HepG2 (cell line): Measurements from ENCODE around the gene RNU6-8. TPM values are rescaled to one million over a fixed set of nuclear protein-coding genes. Genes with fewer than 3 reads are reported as not detected.

Experiments
- ATAC-seq: fragments of 200-7000 bp; cut with Tn5 transposase; 3 replicates; pipeline ENCODE4 v1.9.1; 2020; ENCODE audit warnings: mild to moderate bottlenecking, moderate library complexity
- BruUV-seq: library from RNA; stranded (reverse); fragments of 400-500 nt; replicated peaks from 2 replicates; lab custom pipeline; 2021; lab: Mats Ljungman, UMichigan
- CTCF ChIA-PET: fragments of 300-600 bp; formaldehyde crosslinking; extraction: SDS; loops from one replicate; lab custom pipeline; 2021; ENCODE audit warnings: low total read pairs, inconsistent platforms, low intra/inter-chr PET ratio; lab: Yijun Ruan, JAX
- POLR2A ChIA-PET: fragments of 350-600 bp; sonication (Branson Sonifier 250); formaldehyde crosslinking; loops from one replicate; lab custom pipeline; 2020; ENCODE audit warnings: antibody characterized with exemption, inconsistent platforms; lab: Yijun Ruan, JAX
- DNase-seq: peaks from one replicate; pipeline ENCODE4 v3.0.0-alpha.2; 2015; ENCODE audit warnings: low spot score
- FAIRE-seq: peaks from 3 replicates; lab custom pipeline; 2011; peaks lifted over from hg19 to GRCh38; lab: Jason Lieb, UNC
- H2AFZ ChIP-seq: one replicate; pipeline ENCODE4 v1.6.1; 2011; ENCODE audit warnings: low read length, inconsistent platforms
- H3K27ac ChIP-seq: fragments of 300-600 bp; 3 replicates; pipeline ENCODE4 v1.8.0; 2011; ENCODE audit warnings: mixed run types, mild to moderate bottlenecking, mixed read lengths, low read length, inconsistent platforms; ENCODE audit not compliant: insufficient read depth; ENCODE audit errors: extremely low read length
- H3K27me3 ChIP-seq, 2 experiments: fragments of 200-600 bp in 1 of 2; 2 replicates in 1 of 2; 3 replicates in 1 of 2; pipeline versions ENCODE4 v1.6.0 to v1.8.0; 2011; ENCODE audit warnings: low read length in 2 of 2, mild to moderate bottlenecking in 2 of 2, moderate library complexity in 2 of 2, inconsistent platforms in 1 of 2; ENCODE audit not compliant: insufficient read depth in 2 of 2, control insufficient read depth in 1 of 2
- H3K36me3 ChIP-seq, 2 experiments: fragments of 200-600 bp in 1 of 2; replicated peaks in 1 of 2; 2 replicates in 1 of 2; 3 replicates in 1 of 2; pipeline versions ENCODE4 v1.5.1 to v1.8.0; 2011; ENCODE audit warnings: low read length in 2 of 2, inconsistent platforms in 1 of 2; ENCODE audit not compliant: insufficient read depth in 2 of 2, control insufficient read depth in 1 of 2
- H3K4me1 ChIP-seq: 2 replicates; pipeline ENCODE4 v1.5.1; 2012; ENCODE audit warnings: low read length, inconsistent platforms; ENCODE audit not compliant: insufficient read depth
- H3K4me2 ChIP-seq: 2 replicates; pipeline ENCODE4 v1.6.0; 2011; ENCODE audit warnings: low read depth, low read length, inconsistent platforms
- H3K4me3 ChIP-seq, 3 experiments: fragments of 200-600 bp in 1 of 3; sonication (generic), shearing (Covaris generic) in 1 of 3; replicated peaks in 1 of 3; 2 replicates each; pipeline ENCODE4 v1.5.1; 2011 to 2016; ENCODE audit warnings: low read length in 3 of 3, inconsistent platforms in 2 of 3, low read depth in 2 of 3, mild to moderate bottlenecking in 2 of 3, control low read depth in 1 of 3, mixed read lengths in 1 of 3; ENCODE audit not compliant: insufficient read depth in 1 of 3
- H3K79me2 ChIP-seq: one replicate; pipeline ENCODE4 v1.6.1; 2011; ENCODE audit warnings: low read length, inconsistent platforms; ENCODE audit not compliant: insufficient read depth
- H3K9ac ChIP-seq: 2 replicates; pipeline ENCODE4 v1.6.0; 2011; ENCODE audit warnings: mild to moderate bottlenecking, low read depth, low read length, inconsistent platforms; ENCODE audit not compliant: insufficient read depth
- H3K9me3 ChIP-seq: 2 replicates; pipeline ENCODE4 v1.5.1; 2012; ENCODE audit warnings: mild to moderate bottlenecking, low read length
- H4K20me1 ChIP-seq: 2 replicates; pipeline ENCODE4 v1.6.0; 2011; ENCODE audit warnings: inconsistent platforms, mild to moderate bottlenecking, low read length, moderate library complexity; ENCODE audit not compliant: insufficient read depth
- MTF1 ChIP-seq: sonication (generic); formaldehyde crosslinking; IDR thresholded peaks from 2 replicates; pipeline ENCODE4 v1.5.0; 2020; ENCODE audit warnings: missing genetic modification reagents
- RAD51 ChIP-seq: fragments of 450-650 bp; IDR thresholded peaks from 2 replicates; pipeline ENCODE4 v1.6.1; 2016; ENCODE audit warnings: borderline replicate concordance
- RBM22 ChIP-seq: fragments of 200-400 bp; formaldehyde crosslinking; optimal IDR thresholded peaks from 2 replicates; pipeline ENCODE3; 2017; ENCODE audit warnings: mild to moderate bottlenecking, low read length, moderate library complexity
- RELA ChIP-seq: sonication (generic); formaldehyde crosslinking; IDR thresholded peaks from 2 replicates; pipeline ENCODE4 v1.4.0; 2020; ENCODE audit warnings: missing genetic modification reagents
- REPIN1 ChIP-seq: sonication (generic); formaldehyde crosslinking; IDR thresholded peaks from 2 replicates; pipeline ENCODE4 v1.8.0; 2022; ENCODE audit warnings: missing genetic modification reagents, low read depth, mild to moderate bottlenecking, borderline replicate concordance
- SP4 ChIP-seq: sonication (generic); formaldehyde crosslinking; IDR thresholded peaks from 2 replicates; pipeline ENCODE4 v1.8.1; 2023; ENCODE audit warnings: mild to moderate bottlenecking, missing genetic modification reagents
- SRSF4 ChIP-seq: fragments of 200-400 bp; formaldehyde crosslinking; IDR thresholded peaks from one replicate; pipeline ENCODE4 v1.6.1; 2018; ENCODE audit warnings: mild to moderate bottlenecking, low read depth, low read length, moderate library complexity; ENCODE audit not compliant: poor library complexity, severe bottlenecking
- TOPORS ChIP-seq: sonication (generic); formaldehyde crosslinking; IDR thresholded peaks from 2 replicates; pipeline ENCODE4 v1.8.0; 2023; ENCODE audit warnings: mild to moderate bottlenecking, missing genetic modification reagents
- ZFP62 ChIP-seq: sonication (generic); formaldehyde crosslinking; IDR thresholded peaks from 2 replicates; pipeline ENCODE4 v1.4.0; 2020; ENCODE audit warnings: missing genetic modification reagents
- ZKSCAN8 ChIP-seq: IDR thresholded peaks from 2 replicates; pipeline ENCODE4 v1.6.1; 2016; ENCODE audit warnings: borderline replicate concordance, missing genetic modification reagents, missing compliant biosample characterization
- ZNF234 ChIP-seq: sonication (generic); formaldehyde crosslinking; conservative IDR thresholded peaks from 2 replicates; pipeline ENCODE4 v1.5.1; 2020; ENCODE audit warnings: mild to moderate bottlenecking, missing genetic modification reagents
- ZNF556 ChIP-seq: sonication (generic); formaldehyde crosslinking; IDR thresholded peaks from 2 replicates; pipeline ENCODE4 v1.4.0; 2020; ENCODE audit warnings: mild to moderate bottlenecking, missing genetic modification reagents, borderline replicate concordance
- ZNF746 ChIP-seq: sonication (generic); formaldehyde crosslinking; IDR thresholded peaks from 2 replicates; pipeline ENCODE4 v1.8.0; 2022; ENCODE audit warnings: mild to moderate bottlenecking, missing genetic modification reagents
- WGBS: methylation state at CpG from one replicate; pipeline ENCODE4 v1.1.6; 2017; ENCODE audit warnings: low lambda C conversion rate; 5-methylcytosine and 5-hydroxymethylcytosine counted together
- in situ Hi-C: cut with HindIII; loops from 2 replicates; pipeline ENCODE4 v1.10.0; 2017; ENCODE audit warnings: low pct_unique_long_range_greater_than_20kb; ENCODE audit not compliant: extremely low pct_ligation_motif_present
- intact Hi-C: fragments of 100-400 bp; cut with micrococcal nuclease; formaldehyde crosslinking; loops from one replicate; pipeline ENCODE4 v1.10.0; 2022; ENCODE audit not compliant: unreplicated experiment
- polyA plus RNA-seq, 8 experiments: library from polyadenylated mRNA; depleted of rRNA in 3 of 8; stranded (reverse) in 7 of 8; unstranded in 1 of 8; fragments of >200 nt; fragmentation: Illumina TruSeq in 4 of 8; extraction: Trizol in 4 of 8; gene quantifications; 2 replicates each; pipeline versions ENCODE4 v1.2.1 to v1.2.3, GENCODE V29; 2011 to 2016; ENCODE audit warnings: low read depth in 4 of 8, missing spikeins in 1 of 8, mixed read lengths in 1 of 8; ENCODE audit not compliant: insufficient read depth in 1 of 8
- total RNA-seq, 5 experiments: library from RNA; depleted of rRNA; stranded (reverse); fragments of >200 nt; fragmentation: Illumina TruSeq; extraction: Trizol; gene quantifications; 2 replicates each; pipeline ENCODE4 v1.2.3, GENCODE V29; 2016; ENCODE audit warnings: low read depth in 1 of 5
- TF ChIP-seq, protein P1 (sequence below): sonication (generic); formaldehyde crosslinking; IDR thresholded peaks from 2 replicates; pipeline ENCODE4 v1.4.0; 2020; ENCODE audit warnings: mild to moderate bottlenecking, missing genetic modification reagents
- TF ChIP-seq, protein P2 (sequence below): IDR thresholded peaks from 2 replicates; pipeline ENCODE4 v1.6.1; 2016; ENCODE audit warnings: low read depth, control low read depth

Gene RNU6-8
- total and polyA plus RNA-seq, 2 of the 13 experiments (the other 11 are each of a cell fraction or from before 2014, with no cell fraction given), result under 0.01 TPM; not detected in 1

- BruUV-seq, result no TSS peak
- Histone ChIP-seq H3K9me3 (no peaks in the 10 kb centered on the region), H3K79me2 (no peaks in the 10 kb centered on the region), H3K4me3 (no peak overlapping the region), H4K20me1 (no peaks in the 10 kb centered on the region), H3K4me2 (no peak overlapping the region), H2AFZ (no peak overlapping the region), H3K27ac (no peak overlapping the region), H3K27me3 (no peaks in the 10 kb centered on the region), H3K9ac (no peak overlapping the region), H3K36me3 (no peaks in the 10 kb centered on the region), H3K4me1 (no peaks in the 10 kb centered on the region)
- no peak for ATAC-seq
- intact Hi-C loops (no loop called here), in situ Hi-C loops (no loop called here)
- FAIRE-seq, result no peak
- no peak for DNase-seq
- 4% methylated on average over 1 of the region's 1 CpG for whole genome bisulfite sequencing
- CTCF ChIA-PET, result no interaction called here
- TF ChIP-seq MTF1 (no peak), ZKSCAN8 (no peak), TOPORS (CRISPR knock-in tag) (no peak), RBM22 (no peak), REPIN1 (no peak), ZNF556 (CRISPR knock-in tag) (no peak), SRSF4 (no peak), ZNF234 (CRISPR knock-in tag) (no peak), ZFP62 (CRISPR knock-in tag) (no peak), SP4 (no peak), RAD51 (no peak), ZNF746 (CRISPR knock-in tag) (no peak), RELA (CRISPR knock-in tag) (no peak)
- TF ChIP-seq, protein P1, sequence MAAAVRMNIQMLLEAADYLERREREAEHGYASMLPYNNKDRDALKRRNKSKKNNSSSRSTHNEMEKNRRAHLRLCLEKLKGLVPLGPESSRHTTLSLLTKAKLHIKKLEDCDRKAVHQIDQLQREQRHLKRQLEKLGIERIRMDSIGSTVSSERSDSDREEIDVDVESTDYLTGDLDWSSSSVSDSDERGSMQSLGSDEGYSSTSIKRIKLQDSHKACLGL, result no peak
- TF ChIP-seq, protein P2, sequence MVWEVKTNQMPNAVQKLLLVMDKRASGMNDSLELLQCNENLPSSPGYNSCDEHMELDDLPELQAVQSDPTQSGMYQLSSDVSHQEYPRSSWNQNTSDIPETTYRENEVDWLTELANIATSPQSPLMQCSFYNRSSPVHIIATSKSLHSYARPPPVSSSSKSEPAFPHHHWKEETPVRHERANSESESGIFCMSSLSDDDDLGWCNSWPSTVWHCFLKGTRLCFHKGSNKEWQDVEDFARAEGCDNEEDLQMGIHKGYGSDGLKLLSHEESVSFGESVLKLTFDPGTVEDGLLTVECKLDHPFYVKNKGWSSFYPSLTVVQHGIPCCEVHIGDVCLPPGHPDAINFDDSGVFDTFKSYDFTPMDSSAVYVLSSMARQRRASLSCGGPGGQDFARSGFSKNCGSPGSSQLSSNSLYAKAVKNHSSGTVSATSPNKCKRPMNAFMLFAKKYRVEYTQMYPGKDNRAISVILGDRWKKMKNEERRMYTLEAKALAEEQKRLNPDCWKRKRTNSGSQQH (CRISPR knock-in tag), result no peak
- TF ChIP-seq, all 625 proteins: peak for 0
- POLR2A ChIA-PET, result no interaction called here
Measured at GRCh38 chr14:32233260-32233659, 30.2 kb upstream of the RNU6-8 start.
